HepG2 (cell line): ENCODE results near the gene COG1. TPM values are rescaled to one million over a fixed set of nuclear protein-coding genes. Genes with fewer than 3 reads are reported as not detected.

Source experiments
- ATF2 ChIP-seq: sonication (generic); formaldehyde crosslinking; IDR thresholded peaks from 2 replicates; pipeline ENCODE4 v1.4.0; 2020; ENCODE audit warnings: missing genetic modification reagents
- CBX5 ChIP-seq: sonication (generic); formaldehyde crosslinking; IDR thresholded peaks from 2 replicates; pipeline ENCODE4 v1.4.0; 2020; ENCODE audit warnings: missing genetic modification reagents, borderline replicate concordance
- HNF1A ChIP-seq, 2 experiments: sonication (generic) in 1 of 2; formaldehyde crosslinking in 1 of 2; IDR thresholded peaks; 2 replicates each; pipeline versions ENCODE4 v1.4.0 to v1.6.1; 2016 to 2020; ENCODE audit warnings: borderline replicate concordance in 1 of 2, low read depth in 1 of 2, mild to moderate bottlenecking in 1 of 2, missing genetic modification reagents in 1 of 2
- KMT2A ChIP-seq: sonication (generic); formaldehyde crosslinking; IDR thresholded peaks from 2 replicates; pipeline ENCODE4 v1.4.0; 2020; ENCODE audit warnings: missing genetic modification reagents
- MLXIP ChIP-seq: sonication (generic); formaldehyde crosslinking; IDR thresholded peaks from 2 replicates; pipeline ENCODE4 v1.9.0; 2021; ENCODE audit warnings: missing genetic modification reagents, borderline replicate concordance
- NKX3-1 ChIP-seq: sonication (generic); formaldehyde crosslinking; IDR thresholded peaks from 2 replicates; pipeline ENCODE4 v1.5.0; 2020; ENCODE audit warnings: missing genetic modification reagents
- POGK ChIP-seq: sonication (generic); formaldehyde crosslinking; conservative IDR thresholded peaks from 2 replicates; pipeline ENCODE4 v1.8.0; 2022; ENCODE audit warnings: mild to moderate bottlenecking, moderate library complexity, missing genetic modification reagents
- PPARG ChIP-seq: conservative IDR thresholded peaks from 2 replicates; pipeline ENCODE4 v1.6.1; 2016; ENCODE audit warnings: missing biosample characterization, missing genetic modification reagents
- SIN3B ChIP-seq: fragments of 150-350 bp; IDR thresholded peaks from 2 replicates; pipeline ENCODE4 v1.6.1; 2014; ENCODE audit warnings: low read length
- SP1 ChIP-seq, 2 experiments: fragments of 450-650 bp in 1 of 2; sonication (generic) in 1 of 2; formaldehyde crosslinking in 1 of 2; IDR thresholded peaks; 2 replicates each; pipeline versions ENCODE4 v1.4.0 to v1.6.1; 2016 to 2020; ENCODE audit warnings: missing genetic modification reagents in 1 of 2
- TFDP2 ChIP-seq: sonication (generic); formaldehyde crosslinking; IDR thresholded peaks from 2 replicates; pipeline ENCODE4 v1.4.0; 2020; ENCODE audit warnings: missing genetic modification reagents
- YEATS4 ChIP-seq: sonication (generic); formaldehyde crosslinking; IDR thresholded peaks from 2 replicates; pipeline ENCODE4 v1.4.0; 2020; ENCODE audit warnings: missing genetic modification reagents, borderline replicate concordance
- ZKSCAN8 ChIP-seq: IDR thresholded peaks from 2 replicates; pipeline ENCODE4 v1.6.1; 2016; ENCODE audit warnings: borderline replicate concordance, missing genetic modification reagents, missing compliant biosample characterization
- ZNF160 ChIP-seq: sonication (generic); formaldehyde crosslinking; IDR thresholded peaks from 2 replicates; pipeline ENCODE4 v1.8.0; 2022; ENCODE audit warnings: mild to moderate bottlenecking, inconsistent platforms, missing genetic modification reagents
- ZNF3 ChIP-seq: IDR thresholded peaks from 2 replicates; pipeline ENCODE4 v1.7.0; 2017; ENCODE audit warnings: inconsistent platforms
- ZNF343 ChIP-seq: sonication (generic); formaldehyde crosslinking; IDR thresholded peaks from 2 replicates; pipeline ENCODE4 v1.4.0; 2020; ENCODE audit warnings: mild to moderate bottlenecking, missing genetic modification reagents
- ZNF558 ChIP-seq: sonication (generic); formaldehyde crosslinking; IDR thresholded peaks from 2 replicates; pipeline ENCODE4 v1.9.0; 2022; ENCODE audit warnings: mild to moderate bottlenecking, missing genetic modification reagents, borderline replicate concordance
- polyA plus RNA-seq, 8 experiments: library from polyadenylated mRNA; depleted of rRNA in 3 of 8; stranded (reverse) in 7 of 8; unstranded in 1 of 8; fragments of >200 nt; fragmentation: Illumina TruSeq in 4 of 8; extraction: Trizol in 4 of 8; gene quantifications; 2 replicates each; pipeline versions ENCODE4 v1.2.1 to v1.2.3, GENCODE V29; 2011 to 2016; ENCODE audit warnings: low read depth in 4 of 8, missing spikeins in 1 of 8, mixed read lengths in 1 of 8; ENCODE audit not compliant: insufficient read depth in 1 of 8
- total RNA-seq, 5 experiments: library from RNA; depleted of rRNA; stranded (reverse); fragments of >200 nt; fragmentation: Illumina TruSeq; extraction: Trizol; gene quantifications; 2 replicates each; pipeline ENCODE4 v1.2.3, GENCODE V29; 2016; ENCODE audit warnings: low read depth in 1 of 5

COG1 gene
- total and polyA plus RNA-seq, 2 of the 13 experiments (the other 11 are each of a cell fraction or from before 2014, with no cell fraction given), result 36.6 to 39.7 TPM

GRCh38 chr17:73232587-73233373 is 39.9 kb downstream of the COG1 start (continued):
- TF ChIP-seq HNF1A (IDR thresholded peaks at IDR 0.05; ENCODE audit: low read depth) (no peak), HNF1A (CRISPR knock-in tag; IDR thresholded peaks at IDR 0.05; ENCODE audit: borderline replicate concordance) (no peak), ZNF558 (no peak), ATF2 (CRISPR knock-in tag) (no peak), YEATS4 (CRISPR knock-in tag) (0 out of 2 replicates have a peak, but pooled peaks have one; percentile 13), SP1 (IDR thresholded peaks at IDR 0.05) (no peak), SP1 (CRISPR knock-in tag; IDR thresholded peaks at IDR 0.05) (no peak), PPARG (CRISPR knock-in tag) (no peak), POGK (CRISPR knock-in tag) (no peak), ZNF343 (CRISPR knock-in tag) (no peak; the same call in 1 of the 2 replicates), ZKSCAN8 (no peak), TFDP2 (CRISPR knock-in tag) (no peak), SIN3B (no peak), MLXIP (CRISPR knock-in tag) (no peak), CBX5 (CRISPR knock-in tag) (no peak), ZNF3 (no peak), KMT2A (CRISPR knock-in tag) (no peak), ZNF160 (CRISPR knock-in tag) (no peak), NKX3-1 (CRISPR knock-in tag) (no peak)
